GM12878 (cell line): Measurements from ENCODE around the gene ARHGEF11. TPM values are rescaled to one million over a fixed set of nuclear protein-coding genes. Genes with fewer than 3 reads are reported as not detected.
A peak's percentile ranks its signal among the peaks of the same experiment; 100 is the strongest.

Experiments used
- ATAC-seq: fragments of 200-7000 bp; cut with Tn5 transposase; 3 replicates; pipeline ENCODE4 v1.9.1; 2020; ENCODE audit warnings: mild to moderate bottlenecking, moderate library complexity
- BruUV-seq: library from RNA; stranded (reverse); fragments of 400-500 nt; replicated peaks from 2 replicates; lab custom pipeline; 2021; lab: Mats Ljungman, UMichigan
- CTCF ChIA-PET: fragments of 300-600 bp; sonication (Branson Sonifier 250); formaldehyde crosslinking; extraction: SDS; loops from one replicate; lab custom pipeline; 2021; ENCODE audit warnings: inconsistent platforms; lab: Yijun Ruan, JAX
- POLR2A ChIA-PET: fragments of 350-600 bp; formaldehyde crosslinking; extraction: SDS; loops from one replicate; lab custom pipeline; 2021; ENCODE audit warnings: inconsistent platforms; lab: Charles Lee
- RAD21 ChIA-PET: fragments of 300-600 bp; sonication (Branson Sonifier 250); formaldehyde crosslinking; loops from one replicate; lab custom pipeline; 2023; ENCODE audit warnings: antibody characterized with exemption; ENCODE audit not compliant: unreplicated experiment; lab: Charles Lee
- SMC1A ChIA-PET: fragments of 300-600 bp; sonication (Branson Sonifier 250); formaldehyde crosslinking; loops from one replicate; lab custom pipeline; 2023; ENCODE audit not compliant: unreplicated experiment, uncharacterized antibody; lab: Charles Lee
- DNase-seq: peaks from one replicate; pipeline ENCODE4 v3.0.0-alpha.2; 2011; ENCODE audit warnings: low read depth, low spot score
- FAIRE-seq: peaks from 3 replicates; lab custom pipeline; 2011; peaks lifted over from hg19 to GRCh38; lab: Jason Lieb, UNC
- H2AFZ ChIP-seq: 2 replicates; pipeline ENCODE4 v1.6.0; 2011; ENCODE audit warnings: low read depth, low read length, control low read depth; ENCODE audit not compliant: control insufficient read depth
- H3K27ac ChIP-seq: 2 replicates; pipeline ENCODE4 v1.5.1; 2011; ENCODE audit warnings: control low read depth; ENCODE audit not compliant: control insufficient read depth, insufficient read depth
- H3K27me3 ChIP-seq, 2 experiments: replicated peaks in 1 of 2; 2 replicates each; pipeline versions ENCODE4 v1.6.0 to v1.6.1; 2011; ENCODE audit warnings: low read length in 1 of 2; ENCODE audit not compliant: control insufficient read depth in 2 of 2, insufficient read depth in 2 of 2
- H3K36me3 ChIP-seq, 2 experiments: 2 replicates each; pipeline ENCODE4 v1.5.1; 2011; ENCODE audit warnings: low read length in 1 of 2; ENCODE audit not compliant: control insufficient read depth in 2 of 2, insufficient read depth in 2 of 2
- H3K4me1 ChIP-seq: 2 replicates; pipeline ENCODE4 v1.6.1; 2011; ENCODE audit warnings: mild to moderate bottlenecking, low read length, moderate library complexity, mixed read lengths; ENCODE audit not compliant: control insufficient read depth, insufficient read depth
- H3K4me2 ChIP-seq: 2 replicates; pipeline ENCODE4 v1.6.0; 2011; ENCODE audit warnings: control low read depth; ENCODE audit not compliant: control insufficient read depth, insufficient read depth
- H3K4me3 ChIP-seq: fragments of 200-600 bp; sonication (generic); 2 replicates; pipeline ENCODE4 v1.5.1; 2016
- H3K79me2 ChIP-seq: 2 replicates; pipeline ENCODE4 v1.6.0; 2011; ENCODE audit warnings: low read length; ENCODE audit not compliant: control insufficient read depth, insufficient read depth
- H3K9ac ChIP-seq: 2 replicates; pipeline ENCODE4 v1.8.0; 2011; ENCODE audit warnings: low read length, control low read depth, mixed read lengths; ENCODE audit not compliant: control insufficient read depth, insufficient read depth
- H3K9me3 ChIP-seq: replicated peaks from 3 replicates; pipeline ENCODE4 v1.5.1; 2011; ENCODE audit warnings: mild to moderate bottlenecking, low read length; ENCODE audit not compliant: control insufficient read depth, insufficient read depth
- H4K20me1 ChIP-seq: 2 replicates; pipeline ENCODE4 v1.6.0; 2011; ENCODE audit not compliant: control insufficient read depth, insufficient read depth
- CBX3 ChIP-seq: fragments of 200-600 bp; sonication (generic); IDR thresholded peaks from 2 replicates; pipeline ENCODE4 v1.6.1; 2016; ENCODE audit warnings: low read depth, borderline replicate concordance
- CHD4 ChIP-seq: fragments of 200-600 bp; sonication (generic); IDR thresholded peaks from 2 replicates; pipeline ENCODE4 v1.6.1; 2016; ENCODE audit warnings: mild to moderate bottlenecking
- DPF2 ChIP-seq: fragments of 450-650 bp; IDR thresholded peaks from 2 replicates; pipeline ENCODE4 v1.6.1; 2017; ENCODE audit warnings: mild to moderate bottlenecking
- HCFC1 ChIP-seq: fragments of 150-350 bp; IDR thresholded peaks from 2 replicates; pipeline ENCODE4 v1.6.1; 2014; ENCODE audit warnings: low read length
- IKZF2 ChIP-seq, 2 experiments: fragments of 450-650 bp; IDR thresholded peaks; 2 replicates each; pipeline ENCODE4 v1.6.1; 2017; ENCODE audit warnings: mild to moderate bottlenecking in 2 of 2, moderate library complexity in 2 of 2
- NFYA ChIP-seq: IDR thresholded peaks from 2 replicates; pipeline ENCODE4 v1.6.1; 2011; ENCODE audit warnings: low read depth, mild to moderate bottlenecking, low read length, improper control_type of control experiment, borderline replicate concordance
- POLR2AphosphoS5 ChIP-seq: IDR thresholded peaks from 2 replicates; pipeline ENCODE4 v1.6.1; 2011; ENCODE audit warnings: mild to moderate bottlenecking, low read length, inconsistent platforms
- RAD21 ChIP-seq: IDR thresholded peaks from 2 replicates; pipeline ENCODE4 v1.6.1; 2011; ENCODE audit warnings: mild to moderate bottlenecking, low read depth, low read length, moderate library complexity; ENCODE audit not compliant: insufficient read depth
- SMC3 ChIP-seq: IDR thresholded peaks from 2 replicates; pipeline ENCODE4 v1.6.1; 2011; ENCODE audit warnings: low read length, improper control_type of control experiment, borderline replicate concordance
- SUPT20H ChIP-seq: IDR thresholded peaks from 2 replicates; pipeline ENCODE4 v1.6.1; 2011; ENCODE audit warnings: low read depth, mild to moderate bottlenecking, low read length, moderate library complexity, borderline replicate concordance; ENCODE audit not compliant: control insufficient read depth
- TCF12 ChIP-seq: IDR thresholded peaks from 2 replicates; pipeline ENCODE4 v1.6.1; 2011; ENCODE audit warnings: low read depth, mild to moderate bottlenecking, low read length
- WGBS: methylation state at CpG from one replicate; pipeline ENCODE4 v1.1.6; 2016; ENCODE audit warnings: low lambda C conversion rate; ENCODE audit not compliant: insufficient replicate concordance, insufficient coverage; ENCODE audit errors: missing lambda C conversion rate; 5-methylcytosine and 5-hydroxymethylcytosine counted together
- in situ Hi-C: fragments of 300-500 bp; cut with MboI; formaldehyde crosslinking; loops from 9 replicates; pipeline ENCODE4 v1.14.3; 2018; ENCODE audit warnings: mixed read lengths
- intact Hi-C: fragments of 100-400 bp; cut with micrococcal nuclease; formaldehyde crosslinking; loops from one replicate; pipeline ENCODE4 v1.14.2; 2022; ENCODE audit not compliant: unreplicated experiment
- polyA plus RNA-seq, 11 experiments: library from polyadenylated mRNA; depleted of rRNA in 4 of 11; unstranded in 6 of 11; stranded (reverse) in 5 of 11; fragments of >200 nt; fragmentation: Nextera tagmentation in 4 of 11; fragmentation: Illumina TruSeq in 1 of 11; extraction: Ambion mirVana in 4 of 11; extraction: Trizol in 1 of 11; gene quantifications; 1 replicate in 1 of 11; 2 replicates in 10 of 11; pipeline versions ENCODE4 v1.2.1 to v1.2.3, GENCODE V29; 2011 to 2016; ENCODE audit warnings: inconsistent platforms in 2 of 11, missing spikeins in 2 of 11, low read depth in 1 of 11
- total RNA-seq, 4 experiments: library from RNA; depleted of rRNA in 3 of 4; stranded (reverse); fragments of >200 nt in 3 of 4; fragmentation: Illumina TruSeq in 1 of 4; extraction: Trizol in 1 of 4; gene quantifications; 2 replicates each; pipeline versions ENCODE4 v1.2.1 to v1.2.3, GENCODE V29; 2013 to 2021
- TF ChIP-seq, protein P1 (sequence below): fragments of 150-350 bp; IDR thresholded peaks from 2 replicates; pipeline ENCODE4 v1.6.1; 2014; ENCODE audit warnings: mild to moderate bottlenecking, low read depth, low read length
- TF ChIP-seq, protein P2 (sequence below): IDR thresholded peaks from 2 replicates; pipeline ENCODE4 v1.6.1; 2012; ENCODE audit warnings: low read depth, low read length, improper control_type of control experiment

ARHGEF11 gene
- total and polyA plus RNA-seq, 10 of the 15 experiments (the other 5 are each of a cell fraction or from before 2014, with no cell fraction given) = 0.05 to 12.7 (median 1.8) TPM

DNA sequence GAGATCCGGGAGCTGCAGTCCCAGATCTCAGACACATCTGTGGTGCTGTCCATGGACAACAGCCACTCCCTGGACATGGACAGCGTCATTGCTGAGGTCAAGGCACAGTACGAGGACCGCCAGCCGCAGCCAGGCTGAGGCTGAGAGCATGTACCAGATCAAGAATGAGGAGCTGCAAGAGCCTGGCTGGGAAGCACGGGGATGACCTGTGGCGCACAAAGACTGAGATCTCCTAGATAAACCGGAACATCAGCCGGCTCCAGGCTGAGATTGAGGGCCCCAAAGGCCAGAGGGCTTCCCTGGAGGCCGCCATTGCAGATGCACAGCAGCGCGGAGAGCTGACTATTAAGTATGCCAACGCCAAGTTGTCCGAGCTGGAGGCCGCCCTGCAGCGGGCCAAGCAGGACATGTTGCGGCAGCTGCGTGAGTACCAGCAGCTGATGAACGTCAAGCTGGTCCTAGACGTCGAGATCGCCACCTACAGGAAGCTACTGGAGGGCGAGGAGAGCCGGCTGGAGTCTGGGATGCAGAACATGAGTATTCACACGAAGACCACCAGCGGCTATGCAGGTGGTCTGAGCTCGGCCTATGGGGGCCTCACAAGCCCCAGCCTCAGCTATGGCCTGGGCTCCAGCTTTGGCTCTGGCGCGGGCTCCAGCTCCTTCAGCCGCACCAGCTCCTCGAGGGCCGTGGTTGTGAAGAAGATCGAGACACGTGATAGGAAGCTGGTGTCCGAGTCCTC lies 28.6 kb upstream of the ARHGEF11 start (continued):
- TF ChIP-seq, protein P1, sequence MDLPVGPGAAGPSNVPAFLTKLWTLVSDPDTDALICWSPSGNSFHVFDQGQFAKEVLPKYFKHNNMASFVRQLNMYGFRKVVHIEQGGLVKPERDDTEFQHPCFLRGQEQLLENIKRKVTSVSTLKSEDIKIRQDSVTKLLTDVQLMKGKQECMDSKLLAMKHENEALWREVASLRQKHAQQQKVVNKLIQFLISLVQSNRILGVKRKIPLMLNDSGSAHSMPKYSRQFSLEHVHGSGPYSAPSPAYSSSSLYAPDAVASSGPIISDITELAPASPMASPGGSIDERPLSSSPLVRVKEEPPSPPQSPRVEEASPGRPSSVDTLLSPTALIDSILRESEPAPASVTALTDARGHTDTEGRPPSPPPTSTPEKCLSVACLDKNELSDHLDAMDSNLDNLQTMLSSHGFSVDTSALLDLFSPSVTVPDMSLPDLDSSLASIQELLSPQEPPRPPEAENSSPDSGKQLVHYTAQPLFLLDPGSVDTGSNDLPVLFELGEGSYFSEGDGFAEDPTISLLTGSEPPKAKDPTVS = no peak
- TF ChIP-seq CBX3 (no peak), CHD4 (no peak), TCF12 (peak; percentile 57; the same call in 1 of the 2 replicates), SMC3 (peak; percentile 37; the same call in 1 of the 2 replicates)

DNA sequence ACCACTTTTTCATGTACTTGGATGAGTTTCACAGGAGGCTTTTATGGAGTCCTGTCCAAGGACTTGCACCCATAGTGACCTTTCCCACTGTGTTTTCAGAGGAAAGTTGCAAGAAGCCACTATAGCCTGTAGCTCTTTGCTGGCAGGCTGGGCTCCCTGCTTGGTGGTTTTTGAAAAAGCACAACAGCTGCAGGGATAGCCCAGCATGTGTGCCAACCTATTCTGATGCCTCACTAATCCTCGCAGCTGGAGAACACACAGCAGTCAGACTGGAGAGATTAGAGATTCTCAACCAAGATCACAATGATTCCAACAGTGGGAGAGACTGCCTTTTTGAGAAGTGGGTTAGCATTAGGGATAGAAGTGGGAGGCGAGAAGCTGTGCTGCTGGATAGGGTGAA lies 24.1 kb upstream of the ARHGEF11 start:
- Histone ChIP-seq H4K20me1 (no peaks in the 10 kb centered on the region), H3K36me3 (no peaks in the 10 kb centered on the region), H3K27me3 (peaks cover 0 to 3% of the 10 kb centered on the region in 2 experiments; a peak in 1 of 4 replicates), H3K27ac (no peak overlapping the region), H3K4me3 (no peak overlapping the region), H3K9me3 (no peaks in the 10 kb centered on the region), H2AFZ (no peak overlapping the region)
- intact Hi-C loops (no loop called here), in situ Hi-C loops (no loop called here)
- DNase-seq (no peak), ATAC-seq (no peak), FAIRE-seq (no peak)
- ChIA-PET RAD21 (no interaction called here), POLR2A (no interaction called here)
- 4% methylated on average over 2 of the region's 2 CpGs for WGBS
- TF ChIP-seq POLR2AphosphoS5 (no peak), NFYA (no peak), DPF2 (no peak), IKZF2 (IDR thresholded peaks at IDR 0.05) (no peak), RAD21 (no peak), SUPT20H (no peak), HCFC1 (no peak), SMC3 (no peak)
- TF ChIP-seq, protein P2, sequence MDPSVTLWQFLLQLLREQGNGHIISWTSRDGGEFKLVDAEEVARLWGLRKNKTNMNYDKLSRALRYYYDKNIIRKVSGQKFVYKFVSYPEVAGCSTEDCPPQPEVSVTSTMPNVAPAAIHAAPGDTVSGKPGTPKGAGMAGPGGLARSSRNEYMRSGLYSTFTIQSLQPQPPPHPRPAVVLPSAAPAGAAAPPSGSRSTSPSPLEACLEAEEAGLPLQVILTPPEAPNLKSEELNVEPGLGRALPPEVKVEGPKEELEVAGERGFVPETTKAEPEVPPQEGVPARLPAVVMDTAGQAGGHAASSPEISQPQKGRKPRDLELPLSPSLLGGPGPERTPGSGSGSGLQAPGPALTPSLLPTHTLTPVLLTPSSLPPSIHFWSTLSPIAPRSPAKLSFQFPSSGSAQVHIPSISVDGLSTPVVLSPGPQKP = no peak
- TF ChIP-seq, all 136 proteins: peak for 0
- no TSS peak for BruUV-seq
- Histone ChIP-seq H3K9ac (no peak overlapping the region), H3K4me2 (no peak overlapping the region), H3K4me1 (no peaks in the 10 kb centered on the region), H3K79me2 (no peaks in the 10 kb centered on the region)
- CTCF ChIA-PET = interaction anchor here (0.5 to 1.9 kb wide), 4 partner anchors 21 to 144 kb away, joined by 3 to 9 read pairs (median 3); no protein-coding TSS in a partner anchor
- SMC1A ChIA-PET = interaction anchor here (1.3 to 2.6 kb wide), 3 partner anchors 8 to 105 kb away, joined by 3 to 7 read pairs (median 6); no protein-coding TSS in a partner anchor
